WTC11 (cell line): Measurements from ENCODE around the gene CLDN19. TPM values are rescaled to one million over a fixed set of nuclear protein-coding genes. Genes with fewer than 3 reads are reported as not detected.

Experiments used
- ATAC-seq: fragments of 200-7000 bp; cut with Tn5 transposase; 2 replicates; pipeline ENCODE4 v1.10.0; 2021; ENCODE audit warnings: mild to moderate bottlenecking, moderate library complexity
- CTCF ChIA-PET: fragments of 300-600 bp; sonication (Branson Sonifier 250); formaldehyde crosslinking; loops from one replicate; lab custom pipeline; 2021; ENCODE audit warnings: antibody characterized with exemption; lab: Charles Lee
- POLR2A ChIA-PET: fragments of 350-600 bp; sonication (Branson Sonifier 250); formaldehyde crosslinking; loops from one replicate; lab custom pipeline; 2021; ENCODE audit warnings: antibody characterized with exemption; lab: Charles Lee
- DNase-seq: peaks from one replicate; pipeline ENCODE4 v3.0.0; 2021; ENCODE audit warnings: low spot score
- H3K27ac Mint-ChIP-seq: 2 replicates; pipeline ENCODE4 v1.8.0; 2021; ENCODE audit warnings: mixed read lengths
- H3K27me3 Mint-ChIP-seq: 2 replicates; pipeline ENCODE4 v1.8.0; 2021; ENCODE audit warnings: low read depth, mild to moderate bottlenecking, moderate library complexity, mixed read lengths
- H3K36me3 Mint-ChIP-seq: 2 replicates; pipeline ENCODE4 v1.8.0; 2021; ENCODE audit warnings: mixed read lengths
- H3K4me1 Mint-ChIP-seq: 2 replicates; pipeline ENCODE4 v1.8.0; 2022; ENCODE audit warnings: mixed read lengths
- H3K4me3 Mint-ChIP-seq: 2 replicates; pipeline ENCODE4 v1.8.0; 2021; ENCODE audit warnings: mild to moderate bottlenecking, moderate library complexity, mixed read lengths
- H3K9me3 Mint-ChIP-seq: 2 replicates; pipeline ENCODE4 v1.8.0; 2021; ENCODE audit warnings: mixed read lengths
- AFF4 ChIP-seq: sonication (generic); formaldehyde crosslinking; IDR thresholded peaks from 2 replicates; pipeline ENCODE4 v1.8.1; 2023; ENCODE audit warnings: mild to moderate bottlenecking, missing genetic modification reagents, borderline replicate concordance
- ATF2 ChIP-seq: sonication (generic); formaldehyde crosslinking; IDR thresholded peaks from 2 replicates; pipeline ENCODE4 v1.8.1; 2022; ENCODE audit warnings: low read depth, missing genetic modification reagents, borderline replicate concordance
- EMX1 ChIP-seq: fragments of 250-450 bp; sonication (Bioruptor Pico); IDR thresholded peaks from 2 replicates; pipeline ENCODE4 v1.8.0; 2021; ENCODE audit warnings: mild to moderate bottlenecking
- FOXJ3 ChIP-seq: sonication (generic); formaldehyde crosslinking; IDR thresholded peaks from 2 replicates; pipeline ENCODE4 v1.9.0; 2021; ENCODE audit warnings: missing genetic modification reagents, mild to moderate bottlenecking, borderline replicate concordance
- FOXK1 ChIP-seq: sonication (generic); formaldehyde crosslinking; IDR thresholded peaks from 2 replicates; pipeline ENCODE4 v1.8.0; 2022; ENCODE audit warnings: mild to moderate bottlenecking, moderate library complexity, missing genetic modification reagents
- GTF2I ChIP-seq: fragments of 250-450 bp; sonication (Bioruptor Pico); conservative IDR thresholded peaks from 2 replicates; pipeline ENCODE4 v1.4.0; 2021; ENCODE audit warnings: mild to moderate bottlenecking
- IRF1 ChIP-seq: sonication (generic); formaldehyde crosslinking; IDR thresholded peaks from 2 replicates; pipeline ENCODE4 v1.8.0; 2023; ENCODE audit warnings: missing genetic modification reagents
- KAT7 ChIP-seq: sonication (generic); formaldehyde crosslinking; IDR thresholded peaks from 2 replicates; pipeline ENCODE4 v1.8.1; 2023; ENCODE audit warnings: missing genetic modification reagents, mild to moderate bottlenecking, borderline replicate concordance
- MYBL2 ChIP-seq: sonication (generic); formaldehyde crosslinking; IDR thresholded peaks from 2 replicates; pipeline ENCODE4 v1.8.1; 2023; ENCODE audit warnings: mild to moderate bottlenecking, moderate library complexity, missing genetic modification reagents
- NFYB ChIP-seq: sonication (generic); formaldehyde crosslinking; conservative IDR thresholded peaks from 2 replicates; pipeline ENCODE4 v1.8.0; 2022; ENCODE audit warnings: low read depth, missing genetic modification reagents
- PRDM15 ChIP-seq: sonication (generic); formaldehyde crosslinking; IDR thresholded peaks from 2 replicates; pipeline ENCODE4 v1.8.0; 2022; ENCODE audit warnings: missing genetic modification reagents
- RORB ChIP-seq: fragments of 250-450 bp; sonication (Bioruptor Pico); IDR thresholded peaks from 2 replicates; pipeline ENCODE4 v1.9.0; 2021; ENCODE audit warnings: mild to moderate bottlenecking
- SOX15 ChIP-seq: fragments of 250-450 bp; sonication (Bioruptor Pico); IDR thresholded peaks from 2 replicates; pipeline ENCODE4 v1.9.0; 2021; ENCODE audit warnings: mild to moderate bottlenecking
- ZNF121 ChIP-seq: sonication (generic); formaldehyde crosslinking; IDR thresholded peaks from 2 replicates; pipeline ENCODE4 v1.8.0; 2023; ENCODE audit warnings: missing genetic modification reagents
- ZNF219 ChIP-seq: sonication (generic); formaldehyde crosslinking; IDR thresholded peaks from 2 replicates; pipeline ENCODE4 v1.8.0; 2023; ENCODE audit warnings: missing genetic modification reagents, mild to moderate bottlenecking, borderline replicate concordance
- ZNF423 ChIP-seq: fragments of 250-450 bp; sonication (Bioruptor Pico); IDR thresholded peaks from 2 replicates; pipeline ENCODE4 v2.1.2; 2022; ENCODE audit warnings: mild to moderate bottlenecking, moderate library complexity
- total RNA-seq: library from RNA; stranded (reverse); gene quantifications from 3 replicates; pipeline ENCODE4 v1.2.3, GENCODE V29; 2021
- TF ChIP-seq, protein P1 (sequence below): sonication (generic); formaldehyde crosslinking; IDR thresholded peaks from 2 replicates; pipeline ENCODE4 v1.8.0; 2022; ENCODE audit warnings: mild to moderate bottlenecking, missing genetic modification reagents
- TF ChIP-seq, protein P2 (sequence below): sonication (generic); formaldehyde crosslinking; conservative IDR thresholded peaks from 2 replicates; pipeline ENCODE4 v1.8.1; 2022; ENCODE audit warnings: mild to moderate bottlenecking, missing genetic modification reagents
- TF ChIP-seq, protein P3 (sequence below): fragments of 250-450 bp; sonication (Bioruptor Pico); IDR thresholded peaks from 2 replicates; pipeline ENCODE4 v1.8.0; 2021; ENCODE audit warnings: mild to moderate bottlenecking
- TF ChIP-seq, protein P4 (sequence below): sonication (generic); formaldehyde crosslinking; IDR thresholded peaks from 2 replicates; pipeline ENCODE4 v1.8.1; 2022; ENCODE audit warnings: low read depth, mild to moderate bottlenecking, moderate library complexity, missing genetic modification reagents, borderline replicate concordance

The CLDN19 gene
- total RNA-seq, 1 experiment from 2014 or later, result 8.1 TPM

DNA sequence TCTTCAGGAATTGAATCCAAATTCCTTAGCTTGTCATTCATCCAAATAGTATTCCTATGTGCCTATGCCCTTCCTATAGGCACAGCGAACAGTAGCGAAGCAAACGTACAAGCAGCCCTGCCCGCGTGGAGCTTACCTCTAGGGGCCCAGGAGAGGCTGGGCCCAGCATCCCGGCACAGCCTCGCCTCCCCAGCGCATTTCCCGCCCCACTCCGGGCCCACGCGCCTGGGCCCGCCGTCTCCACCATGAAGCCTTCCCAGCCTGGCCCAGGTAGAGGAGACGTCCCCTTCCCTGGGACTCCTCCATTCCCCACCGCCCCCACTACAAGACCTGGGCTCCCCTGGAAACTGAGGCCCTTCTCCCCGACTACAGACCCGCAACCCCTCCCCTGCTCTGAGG lies 44.5 kb upstream of the CLDN19 start (continued):
- TF ChIP-seq GTF2I (CRISPR knock-in tag) (no peak), FOXJ3 (CRISPR knock-in tag) (no peak), KAT7 (CRISPR knock-in tag) (no peak), NFYB (CRISPR knock-in tag) (no peak), SOX15 (CRISPR knock-in tag) (no peak), EMX1 (CRISPR knock-in tag) (no peak), ZNF121 (CRISPR knock-in tag) (no peak), IRF1 (CRISPR knock-in tag) (no peak)
- TF ChIP-seq, protein P1, sequence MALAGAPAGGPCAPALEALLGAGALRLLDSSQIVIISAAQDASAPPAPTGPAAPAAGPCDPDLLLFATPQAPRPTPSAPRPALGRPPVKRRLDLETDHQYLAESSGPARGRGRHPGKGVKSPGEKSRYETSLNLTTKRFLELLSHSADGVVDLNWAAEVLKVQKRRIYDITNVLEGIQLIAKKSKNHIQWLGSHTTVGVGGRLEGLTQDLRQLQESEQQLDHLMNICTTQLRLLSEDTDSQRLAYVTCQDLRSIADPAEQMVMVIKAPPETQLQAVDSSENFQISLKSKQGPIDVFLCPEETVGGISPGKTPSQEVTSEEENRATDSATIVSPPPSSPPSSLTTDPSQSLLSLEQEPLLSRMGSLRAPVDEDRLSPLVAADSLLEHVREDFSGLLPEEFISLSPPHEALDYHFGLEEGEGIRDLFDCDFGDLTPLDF (CRISPR knock-in tag), result no peak

- Mint-ChIP-seq H3K36me3 (peaks cover 28% of the 10 kb centered on the region), H3K27ac (no peak overlapping the region), H3K9me3 (peaks cover 4% of the 10 kb centered on the region; the same call in 1 of the 2 replicates), H3K4me1 (peaks cover 8% of the 10 kb centered on the region), H3K4me3 (no peak overlapping the region), H3K27me3 (no peaks in the 10 kb centered on the region)
- DNase-seq, result no peak
- TF ChIP-seq ATF2, result no peak
- no peak for TF ChIP-seq FOXK1 (CRISPR knock-in tag)
- TF ChIP-seq MYBL2, result no peak
- TF ChIP-seq, protein P2, sequence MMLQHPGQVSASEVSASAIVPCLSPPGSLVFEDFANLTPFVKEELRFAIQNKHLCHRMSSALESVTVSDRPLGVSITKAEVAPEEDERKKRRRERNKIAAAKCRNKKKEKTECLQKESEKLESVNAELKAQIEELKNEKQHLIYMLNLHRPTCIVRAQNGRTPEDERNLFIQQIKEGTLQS (CRISPR knock-in tag), result no peak
- no peak for TF ChIP-seq ZNF219 (CRISPR knock-in tag)
- TF ChIP-seq, protein P3, sequence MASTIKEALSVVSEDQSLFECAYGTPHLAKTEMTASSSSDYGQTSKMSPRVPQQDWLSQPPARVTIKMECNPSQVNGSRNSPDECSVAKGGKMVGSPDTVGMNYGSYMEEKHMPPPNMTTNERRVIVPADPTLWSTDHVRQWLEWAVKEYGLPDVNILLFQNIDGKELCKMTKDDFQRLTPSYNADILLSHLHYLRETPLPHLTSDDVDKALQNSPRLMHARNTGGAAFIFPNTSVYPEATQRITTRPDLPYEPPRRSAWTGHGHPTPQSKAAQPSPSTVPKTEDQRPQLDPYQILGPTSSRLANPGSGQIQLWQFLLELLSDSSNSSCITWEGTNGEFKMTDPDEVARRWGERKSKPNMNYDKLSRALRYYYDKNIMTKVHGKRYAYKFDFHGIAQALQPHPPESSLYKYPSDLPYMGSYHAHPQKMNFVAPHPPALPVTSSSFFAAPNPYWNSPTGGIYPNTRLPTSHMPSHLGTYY (CRISPR knock-in tag), result no peak
- POLR2A ChIA-PET, result no interaction called here
- no peak for ATAC-seq
- CTCF ChIA-PET, result interaction anchor here (1.2 kb wide), 1 partner anchor 291 kb away, joined by 3 read pairs; no protein-coding TSS in a partner anchor
These were observed 43.1 kb upstream of the CLDN19 start for GRCh38 chr1:42783092-42783491.

- Mint-ChIP-seq H3K4me1 (no peaks in the 10 kb centered on the region), H3K27me3 (no peaks in the 10 kb centered on the region), H3K4me3 (no peak overlapping the region), H3K36me3 (peaks cover 47% of the 10 kb centered on the region), H3K27ac (no peak overlapping the region), H3K9me3 (peaks cover 4% of the 10 kb centered on the region; the same call in 1 of the 2 replicates)
- POLR2A ChIA-PET, result no interaction called here
- no peak for ATAC-seq
- DNase-seq, result no peak
- CTCF ChIA-PET, result interaction anchor here (1.3 kb wide), 1 partner anchor 294 kb away, joined by 3 read pairs; no protein-coding TSS in a partner anchor
- no peak for TF ChIP-seq ZNF423
- TF ChIP-seq PRDM15 (CRISPR knock-in tag), result no peak
- TF ChIP-seq AFF4 (CRISPR knock-in tag), result no peak
- no peak for TF ChIP-seq RORB (CRISPR knock-in tag)
- TF ChIP-seq, protein P4, sequence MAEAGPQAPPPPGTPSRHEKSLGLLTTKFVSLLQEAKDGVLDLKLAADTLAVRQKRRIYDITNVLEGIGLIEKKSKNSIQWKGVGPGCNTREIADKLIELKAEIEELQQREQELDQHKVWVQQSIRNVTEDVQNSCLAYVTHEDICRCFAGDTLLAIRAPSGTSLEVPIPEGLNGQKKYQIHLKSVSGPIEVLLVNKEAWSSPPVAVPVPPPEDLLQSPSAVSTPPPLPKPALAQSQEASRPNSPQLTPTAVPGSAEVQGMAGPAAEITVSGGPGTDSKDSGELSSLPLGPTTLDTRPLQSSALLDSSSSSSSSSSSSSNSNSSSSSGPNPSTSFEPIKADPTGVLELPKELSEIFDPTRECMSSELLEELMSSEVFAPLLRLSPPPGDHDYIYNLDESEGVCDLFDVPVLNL, result no peak
These were observed 40.1 kb upstream of the CLDN19 start for GRCh38 chr1:42780176-42780575.
